SK-N-SH (cell line): Measurements from ENCODE around the gene IGF2R. TPM values are rescaled to one million over a fixed set of nuclear protein-coding genes. Genes with fewer than 3 reads are reported as not detected.

ENCODE experiments used
- CTCF ChIA-PET: fragments of 300-600, 350-600 bp; formaldehyde crosslinking; extraction: SDS; loops from one replicate; lab custom pipeline; 2021; lab: Yijun Ruan, JAX
- POLR2A ChIA-PET: fragments of 350-600 bp; sonication (Branson Sonifier 250); formaldehyde crosslinking; extraction: SDS; loops from one replicate; lab custom pipeline; 2020; ENCODE audit warnings: antibody characterized with exemption, inconsistent platforms; lab: Yijun Ruan, JAX
- DNase-seq: peaks from one replicate; pipeline ENCODE4 v3.0.0; 2012
- H2AFZ ChIP-seq: fragments of 200-600 bp; sonication (generic); 2 replicates; pipeline ENCODE4 v1.8.1; 2016; ENCODE audit warnings: antibody characterized with exemption, mild to moderate bottlenecking, low read depth
- H3F3A ChIP-seq: fragments of 200-600 bp; sonication (generic); replicated peaks from 2 replicates; pipeline ENCODE3; 2016; ENCODE audit warnings: antibody characterized with exemption, mild to moderate bottlenecking; ENCODE audit not compliant: insufficient read depth
- H3K27ac ChIP-seq, 2 experiments: fragments of 200-500 bp in 1 of 2; fragments of 200-600 bp in 1 of 2; sonication (Bioruptor generic) in 1 of 2; sonication (generic), shearing (Covaris generic) in 1 of 2; 2 replicates each; pipeline versions ENCODE4 v1.5.1 to v1.6.1; 2014 to 2016; ENCODE audit warnings: low read depth in 2 of 2, inconsistent platforms in 1 of 2, low read length in 1 of 2, mild to moderate bottlenecking in 1 of 2, mixed read lengths in 1 of 2
- H3K27me3 ChIP-seq: fragments of 200-600 bp; sonication (generic), shearing (Covaris generic); 2 replicates; pipeline ENCODE4 v1.6.1; 2016; ENCODE audit warnings: mixed run types; ENCODE audit not compliant: insufficient read depth
- H3K36me3 ChIP-seq, 2 experiments: fragments of 200-500 bp in 1 of 2; fragments of 200-600 bp in 1 of 2; sonication (Bioruptor generic) in 1 of 2; sonication (generic) in 1 of 2; replicated peaks in 1 of 2; 2 replicates each; pipeline versions ENCODE3 to v1.5.1; 2014 to 2016; ENCODE audit warnings: low read length in 1 of 2, mild to moderate bottlenecking in 1 of 2; ENCODE audit not compliant: insufficient read depth in 2 of 2, control insufficient read depth in 1 of 2
- H3K4me1 ChIP-seq, 2 experiments: fragments of 200-500 bp in 1 of 2; fragments of 200-600 bp in 1 of 2; sonication (Bioruptor generic) in 1 of 2; sonication (generic), shearing (Covaris generic) in 1 of 2; 2 replicates each; pipeline versions ENCODE4 v1.5.1 to v1.6.1; 2014 to 2016; ENCODE audit warnings: low read depth in 1 of 2, low read length in 1 of 2, mixed run types in 1 of 2; ENCODE audit not compliant: insufficient read depth in 2 of 2, control insufficient read depth in 1 of 2
- H3K4me2 ChIP-seq: fragments of 200-600 bp; sonication (generic), shearing (Covaris generic); 2 replicates; pipeline ENCODE4 v1.6.1; 2017; ENCODE audit warnings: mixed run types
- H3K4me3 ChIP-seq, 2 experiments: fragments of 200-500 bp in 1 of 2; fragments of 200-600 bp in 1 of 2; sonication (Bioruptor generic) in 1 of 2; sonication (generic), shearing (Covaris generic) in 1 of 2; 2 replicates each; pipeline versions ENCODE4 v1.5.1 to v1.8.1; 2014 to 2016; ENCODE audit warnings: low read depth in 2 of 2, inconsistent platforms in 1 of 2, low read length in 1 of 2, mild to moderate bottlenecking in 1 of 2, mixed read lengths in 1 of 2, moderate library complexity in 1 of 2
- H3K79me2 ChIP-seq: fragments of 200-600 bp; sonication (generic); 2 replicates; pipeline ENCODE4 v1.8.1; 2017; ENCODE audit warnings: mild to moderate bottlenecking; ENCODE audit not compliant: insufficient read depth
- H3K9ac ChIP-seq: fragments of 200-600 bp; sonication (generic); 2 replicates; pipeline ENCODE4 v1.6.1; 2017; ENCODE audit warnings: mixed run types
- H3K9me2 ChIP-seq: fragments of 200-600 bp; sonication (generic); 2 replicates; pipeline ENCODE4 v1.6.1; 2017; ENCODE audit warnings: mixed run types
- H3K9me3 ChIP-seq: fragments of 200-600 bp; sonication (generic); 2 replicates; pipeline ENCODE4 v1.6.1; 2017; ENCODE audit warnings: mixed run types, mild to moderate bottlenecking, moderate library complexity
- H4K20me1 ChIP-seq: fragments of 200-600 bp; sonication (generic); 2 replicates; pipeline ENCODE4 v1.6.1; 2017; ENCODE audit warnings: mild to moderate bottlenecking, mixed run types; ENCODE audit not compliant: insufficient read depth
- ELF1 ChIP-seq: IDR thresholded peaks from 2 replicates; pipeline ENCODE4 v1.4.0; 2012
- EP300 ChIP-seq, 2 experiments: IDR thresholded peaks; 2 replicates each; pipeline versions ENCODE4 v1.4.0 to v1.6.1; 2012; ENCODE audit warnings: borderline replicate concordance in 1 of 2, low read depth in 1 of 2, low read length in 1 of 2
- EZH2phosphoT487 ChIP-seq: fragments of 200-600 bp; sonication (generic); IDR thresholded peaks from 2 replicates; pipeline ENCODE4 v1.6.1; 2017; ENCODE audit warnings: low read depth, mixed run types, mild to moderate bottlenecking, antibody characterized with exemption, moderate library complexity, borderline replicate concordance
- FOXJ3 ChIP-seq: sonication (generic); formaldehyde crosslinking; IDR thresholded peaks from 2 replicates; pipeline ENCODE4 v1.5.1; 2020; ENCODE audit warnings: mild to moderate bottlenecking, missing genetic modification reagents
- GABPA ChIP-seq: IDR thresholded peaks from 2 replicates; pipeline ENCODE4 v1.4.0; 2012; ENCODE audit warnings: low read depth, mild to moderate bottlenecking
- MEF2A ChIP-seq: IDR thresholded peaks from 2 replicates; pipeline ENCODE4 v1.4.0; 2012; ENCODE audit warnings: low read depth, borderline replicate concordance
- NRF1 ChIP-seq: IDR thresholded peaks from 2 replicates; pipeline ENCODE4 v1.6.1; 2012; ENCODE audit warnings: low read depth, mild to moderate bottlenecking, low read length
- RCOR1 ChIP-seq: fragments of 150-350 bp; IDR thresholded peaks from 2 replicates; pipeline ENCODE4 v1.6.1; 2017; ENCODE audit warnings: antibody characterized with exemption, low read length
- RFX5 ChIP-seq: IDR thresholded peaks from 2 replicates; pipeline ENCODE4 v1.6.1; 2012; ENCODE audit warnings: mild to moderate bottlenecking, improper control_type of control experiment, low read length
- SMC3 ChIP-seq: IDR thresholded peaks from 2 replicates; pipeline ENCODE4 v1.6.1; 2012; ENCODE audit warnings: low read depth, low read length, improper control_type of control experiment
- TAF1 ChIP-seq: IDR thresholded peaks from 2 replicates; pipeline ENCODE4 v1.6.1; 2012; ENCODE audit warnings: low read depth, mild to moderate bottlenecking, low read length, moderate library complexity, borderline replicate concordance
- WGBS: methylation state at CpG from one replicate; pipeline ENCODE4 v1.1.6; 2017; ENCODE audit warnings: low lambda C conversion rate; 5-methylcytosine and 5-hydroxymethylcytosine counted together
- polyA plus RNA-seq, 3 experiments: library from polyadenylated mRNA; depleted of rRNA; stranded (reverse); fragments of >200 nt; gene quantifications; 2 replicates each; pipeline ENCODE4 v1.2.3, GENCODE V29; 2012
- TF ChIP-seq, protein P1 (sequence below): IDR thresholded peaks from 2 replicates; pipeline ENCODE4 v1.4.0; 2012; ENCODE audit warnings: low read depth
- TF ChIP-seq, protein P2 (sequence below): IDR thresholded peaks from 2 replicates; pipeline ENCODE4 v1.6.1; 2012; ENCODE audit warnings: mild to moderate bottlenecking, low read depth, low read length, moderate library complexity
- TF ChIP-seq, protein P3 (sequence below): fragments of 150-350 bp; IDR thresholded peaks from 2 replicates; pipeline ENCODE4 v1.6.1; 2016; ENCODE audit warnings: mild to moderate bottlenecking, low read depth, low read length
- TF ChIP-seq, protein P4 (sequence below): IDR thresholded peaks from 2 replicates; pipeline ENCODE4 v1.4.0; 2012; ENCODE audit warnings: low read depth, borderline replicate concordance
- TF ChIP-seq, protein P5 (sequence below): IDR thresholded peaks from 2 replicates; pipeline ENCODE4 v1.4.0; 2012; ENCODE audit warnings: low read depth, borderline replicate concordance

The IGF2R gene
- polyA plus RNA-seq, 1 of the 3 experiments (the other 2 are of a cell fraction) = 45.0 TPM

GRCh38 chr6:159998538-159998937 is 29.7 kb downstream of the IGF2R start:
- ChIA-PET POLR2A (no interaction called here), CTCF (no interaction called here)
- DNase-seq = no peak
- H3K79me2 ChIP-seq = peaks cover 81% of the 10 kb centered on the region
- no peaks in the 10 kb centered on the region for H3K9me3 ChIP-seq
- H4K20me1 ChIP-seq = peaks cover 46% of the 10 kb centered on the region
- H3K36me3 ChIP-seq = peaks cover 3 to 12% of the 10 kb centered on the region in 2 experiments
- 91% methylated on average over 2 of the region's 2 CpGs for WGBS
- H2AFZ ChIP-seq = no peak overlapping the region
- H3K9ac ChIP-seq = no peak overlapping the region
- no peaks in the 10 kb centered on the region for H3K27me3 ChIP-seq
- H3K4me1 ChIP-seq = no peaks in the 10 kb centered on the region; a peak in 1 of 4 replicates
- no peak overlapping the region for H3K4me3 ChIP-seq
- H3K9me2 ChIP-seq = no peaks in the 10 kb centered on the region
- peaks cover 4% of the 10 kb centered on the region for H3F3A ChIP-seq
- TF ChIP-seq, protein P1, sequence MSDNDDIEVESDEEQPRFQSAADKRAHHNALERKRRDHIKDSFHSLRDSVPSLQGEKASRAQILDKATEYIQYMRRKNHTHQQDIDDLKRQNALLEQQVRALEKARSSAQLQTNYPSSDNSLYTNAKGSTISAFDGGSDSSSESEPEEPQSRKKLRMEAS = no peak
- TF ChIP-seq ELF1 (no peak), EP300 (IDR thresholded peaks at IDR 0.05; ENCODE audit: borderline replicate concordance in 1 of 2, low read depth in 1 of 2, low read length in 1 of 2) (no peak), TAF1 (no peak), RFX5 (no peak), EZH2phosphoT487 (no peak), GABPA (no peak), SMC3 (no peak), NRF1 (no peak), MEF2A (no peak), FOXJ3 (CRISPR knock-in tag) (no peak), RCOR1 (no peak)
- TF ChIP-seq, protein P2, sequence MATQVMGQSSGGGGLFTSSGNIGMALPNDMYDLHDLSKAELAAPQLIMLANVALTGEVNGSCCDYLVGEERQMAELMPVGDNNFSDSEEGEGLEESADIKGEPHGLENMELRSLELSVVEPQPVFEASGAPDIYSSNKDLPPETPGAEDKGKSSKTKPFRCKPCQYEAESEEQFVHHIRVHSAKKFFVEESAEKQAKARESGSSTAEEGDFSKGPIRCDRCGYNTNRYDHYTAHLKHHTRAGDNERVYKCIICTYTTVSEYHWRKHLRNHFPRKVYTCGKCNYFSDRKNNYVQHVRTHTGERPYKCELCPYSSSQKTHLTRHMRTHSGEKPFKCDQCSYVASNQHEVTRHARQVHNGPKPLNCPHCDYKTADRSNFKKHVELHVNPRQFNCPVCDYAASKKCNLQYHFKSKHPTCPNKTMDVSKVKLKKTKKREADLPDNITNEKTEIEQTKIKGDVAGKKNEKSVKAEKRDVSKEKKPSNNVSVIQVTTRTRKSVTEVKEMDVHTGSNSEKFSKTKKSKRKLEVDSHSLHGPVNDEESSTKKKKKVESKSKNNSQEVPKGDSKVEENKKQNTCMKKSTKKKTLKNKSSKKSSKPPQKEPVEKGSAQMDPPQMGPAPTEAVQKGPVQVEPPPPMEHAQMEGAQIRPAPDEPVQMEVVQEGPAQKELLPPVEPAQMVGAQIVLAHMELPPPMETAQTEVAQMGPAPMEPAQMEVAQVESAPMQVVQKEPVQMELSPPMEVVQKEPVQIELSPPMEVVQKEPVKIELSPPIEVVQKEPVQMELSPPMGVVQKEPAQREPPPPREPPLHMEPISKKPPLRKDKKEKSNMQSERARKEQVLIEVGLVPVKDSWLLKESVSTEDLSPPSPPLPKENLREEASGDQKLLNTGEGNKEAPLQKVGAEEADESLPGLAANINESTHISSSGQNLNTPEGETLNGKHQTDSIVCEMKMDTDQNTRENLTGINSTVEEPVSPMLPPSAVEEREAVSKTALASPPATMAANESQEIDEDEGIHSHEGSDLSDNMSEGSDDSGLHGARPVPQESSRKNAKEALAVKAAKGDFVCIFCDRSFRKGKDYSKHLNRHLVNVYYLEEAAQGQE = no peak
- TF ChIP-seq, protein P3, sequence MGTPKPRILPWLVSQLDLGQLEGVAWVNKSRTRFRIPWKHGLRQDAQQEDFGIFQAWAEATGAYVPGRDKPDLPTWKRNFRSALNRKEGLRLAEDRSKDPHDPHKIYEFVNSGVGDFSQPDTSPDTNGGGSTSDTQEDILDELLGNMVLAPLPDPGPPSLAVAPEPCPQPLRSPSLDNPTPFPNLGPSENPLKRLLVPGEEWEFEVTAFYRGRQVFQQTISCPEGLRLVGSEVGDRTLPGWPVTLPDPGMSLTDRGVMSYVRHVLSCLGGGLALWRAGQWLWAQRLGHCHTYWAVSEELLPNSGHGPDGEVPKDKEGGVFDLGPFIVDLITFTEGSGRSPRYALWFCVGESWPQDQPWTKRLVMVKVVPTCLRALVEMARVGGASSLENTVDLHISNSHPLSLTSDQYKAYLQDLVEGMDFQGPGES = no peak
- TF ChIP-seq, protein P4, sequence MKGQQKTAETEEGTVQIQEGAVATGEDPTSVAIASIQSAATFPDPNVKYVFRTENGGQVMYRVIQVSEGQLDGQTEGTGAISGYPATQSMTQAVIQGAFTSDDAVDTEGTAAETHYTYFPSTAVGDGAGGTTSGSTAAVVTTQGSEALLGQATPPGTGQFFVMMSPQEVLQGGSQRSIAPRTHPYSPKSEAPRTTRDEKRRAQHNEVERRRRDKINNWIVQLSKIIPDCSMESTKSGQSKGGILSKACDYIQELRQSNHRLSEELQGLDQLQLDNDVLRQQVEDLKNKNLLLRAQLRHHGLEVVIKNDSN = no peak
- TF ChIP-seq, protein P5, sequence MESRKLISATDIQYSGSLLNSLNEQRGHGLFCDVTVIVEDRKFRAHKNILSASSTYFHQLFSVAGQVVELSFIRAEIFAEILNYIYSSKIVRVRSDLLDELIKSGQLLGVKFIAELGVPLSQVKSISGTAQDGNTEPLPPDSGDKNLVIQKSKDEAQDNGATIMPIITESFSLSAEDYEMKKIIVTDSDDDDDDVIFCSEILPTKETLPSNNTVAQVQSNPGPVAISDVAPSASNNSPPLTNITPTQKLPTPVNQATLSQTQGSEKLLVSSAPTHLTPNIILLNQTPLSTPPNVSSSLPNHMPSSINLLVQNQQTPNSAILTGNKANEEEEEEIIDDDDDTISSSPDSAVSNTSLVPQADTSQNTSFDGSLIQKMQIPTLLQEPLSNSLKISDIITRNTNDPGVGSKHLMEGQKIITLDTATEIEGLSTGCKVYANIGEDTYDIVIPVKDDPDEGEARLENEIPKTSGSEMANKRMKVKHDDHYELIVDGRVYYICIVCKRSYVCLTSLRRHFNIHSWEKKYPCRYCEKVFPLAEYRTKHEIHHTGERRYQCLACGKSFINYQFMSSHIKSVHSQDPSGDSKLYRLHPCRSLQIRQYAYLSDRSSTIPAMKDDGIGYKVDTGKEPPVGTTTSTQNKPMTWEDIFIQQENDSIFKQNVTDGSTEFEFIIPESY = no peak
- H3K4me2 ChIP-seq = no peak overlapping the region
- no peak overlapping the region for H3K27ac ChIP-seq
